ENCODE measurements around the gene CYLD.

Gene CYLD

DNA sequence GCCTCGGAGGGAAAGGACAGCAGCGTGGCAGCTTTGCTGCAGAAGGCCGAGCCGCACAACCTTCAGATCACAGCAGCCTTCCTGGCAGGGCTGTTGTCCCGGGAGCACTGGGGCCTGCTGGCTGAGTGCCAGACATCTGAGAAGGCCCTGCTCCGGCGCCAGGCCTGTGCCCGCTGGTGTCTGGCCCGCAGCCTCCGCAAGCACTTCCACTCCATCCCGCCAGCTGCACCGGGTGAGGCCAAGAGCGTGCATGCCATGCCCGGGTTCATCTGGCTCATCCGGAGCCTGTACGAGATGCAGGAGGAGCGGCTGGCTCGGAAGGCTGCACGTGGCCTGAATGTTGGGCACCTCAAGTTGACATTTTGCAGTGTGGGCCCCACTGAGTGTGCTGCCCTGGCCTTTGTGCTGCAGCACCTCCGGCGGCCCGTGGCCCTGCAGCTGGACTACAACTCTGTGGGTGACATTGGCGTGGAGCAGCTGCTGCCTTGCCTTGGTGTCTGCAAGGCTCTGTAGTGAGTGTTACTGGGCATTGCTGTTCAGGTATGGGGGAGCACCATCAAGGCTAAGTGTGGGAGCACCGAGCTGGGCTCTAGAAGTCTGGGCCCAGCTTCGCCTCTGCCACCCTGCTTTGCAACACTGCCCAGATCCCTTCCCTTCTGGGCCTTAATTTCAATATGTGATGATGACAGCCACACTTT is 29.9 kb upstream of the CYLD start:
- DNase-seq (ENCODE audit: low spot score) = no peak

DNA sequence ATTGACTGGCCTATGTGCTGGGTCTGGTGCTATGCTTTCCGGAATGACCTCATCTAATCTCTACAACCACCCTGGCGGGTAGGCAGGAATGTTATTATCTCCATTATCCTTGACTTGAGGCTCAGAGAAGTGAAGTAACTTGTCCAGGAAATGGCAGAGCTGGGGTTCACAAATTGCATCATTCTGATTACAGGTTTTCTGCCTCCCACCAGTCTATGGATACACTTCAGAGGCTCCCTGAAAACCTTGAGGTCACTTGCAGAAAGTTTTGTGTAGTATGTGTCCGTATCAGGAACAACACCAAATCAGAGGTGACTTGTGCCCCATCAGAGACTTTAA is 29.4 kb upstream of the CYLD start:
- DNase-seq (ENCODE audit: low spot score) = no peak

GRCh38 chr16:50712956-50713355 is 28.9 kb upstream of the CYLD start:
- no peak for DNase-seq (ENCODE audit: low spot score)

DNA sequence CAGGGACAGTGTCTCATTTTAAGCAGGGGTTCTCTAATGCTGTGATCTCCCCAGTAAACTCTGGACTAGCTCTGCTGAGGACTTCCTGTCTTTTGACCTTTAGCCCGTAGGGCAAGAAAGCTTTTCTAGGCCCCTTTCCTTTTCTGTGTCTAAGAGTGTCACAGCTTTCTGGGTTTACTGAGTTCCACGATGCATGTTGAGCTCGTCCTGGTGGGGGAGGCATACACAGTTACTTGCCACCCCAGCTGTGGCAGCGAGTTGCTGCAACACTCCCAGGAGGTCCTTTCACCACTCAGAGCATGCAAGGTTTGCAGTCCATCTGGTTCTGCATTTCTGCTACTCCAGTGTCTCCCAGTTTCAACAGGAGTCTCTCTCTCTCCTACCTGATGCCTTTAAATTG is 24.8 kb upstream of the CYLD start:
- DNase-seq (ENCODE audit: low spot score) = no peak

DNA sequence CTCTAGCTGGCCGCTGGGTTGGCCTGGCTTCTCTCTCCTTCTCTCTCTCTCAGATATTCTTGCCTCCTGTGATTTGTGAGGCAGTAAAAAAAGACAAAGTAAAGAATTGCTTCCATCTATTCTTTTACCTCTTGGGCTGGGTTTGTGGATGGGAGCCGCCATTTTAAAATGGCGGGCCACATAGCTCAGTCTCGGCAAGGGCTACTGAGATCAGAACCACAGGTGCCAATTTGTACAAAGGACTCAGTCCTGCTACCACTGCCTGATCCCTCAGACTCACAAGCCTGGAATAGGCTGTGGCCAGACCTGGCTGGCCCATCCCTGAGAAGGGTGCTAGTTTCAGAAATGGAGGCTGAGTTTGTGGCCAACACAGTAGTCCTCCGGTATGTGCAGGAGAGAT is 24.4 kb upstream of the CYLD start:
- no peak for DNase-seq (ENCODE audit: low spot score)

- peak; percentile 60 for DNase-seq (ENCODE audit: low spot score)
Measured at GRCh38 chr16:50718061-50718760, 23.7 kb upstream of the CYLD start.

GRCh38 chr16:50718761-50719400 is 23.0 kb upstream of the CYLD start:
- no peak for DNase-seq (ENCODE audit: low spot score)

- no peak for DNase-seq (ENCODE audit: low spot score)
Measured at GRCh38 chr16:50719401-50720337, 22.2 kb upstream of the CYLD start.

- no peak for DNase-seq (ENCODE audit: low spot score)
Measured at GRCh38 chr16:50721549-50722404, 20.1 kb upstream of the CYLD start.

DNA sequence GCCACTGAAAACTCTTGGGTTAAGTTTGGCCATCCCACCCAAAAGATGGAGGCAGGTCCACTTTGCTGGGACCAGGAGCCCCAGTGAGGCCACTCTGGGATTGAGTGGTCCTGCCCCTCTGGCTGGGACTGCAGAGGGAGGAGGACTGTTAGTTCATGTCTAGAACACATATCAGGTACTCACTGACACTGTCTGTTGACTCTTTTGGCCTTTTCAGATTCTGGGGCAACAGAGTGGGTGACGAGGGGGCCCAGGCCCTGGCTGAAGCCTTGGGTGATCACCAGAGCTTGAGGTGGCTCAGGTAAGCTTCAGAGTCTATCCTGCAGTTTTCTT is 19.5 kb upstream of the CYLD start:
- no peak for DNase-seq (ENCODE audit: low spot score)

DNA sequence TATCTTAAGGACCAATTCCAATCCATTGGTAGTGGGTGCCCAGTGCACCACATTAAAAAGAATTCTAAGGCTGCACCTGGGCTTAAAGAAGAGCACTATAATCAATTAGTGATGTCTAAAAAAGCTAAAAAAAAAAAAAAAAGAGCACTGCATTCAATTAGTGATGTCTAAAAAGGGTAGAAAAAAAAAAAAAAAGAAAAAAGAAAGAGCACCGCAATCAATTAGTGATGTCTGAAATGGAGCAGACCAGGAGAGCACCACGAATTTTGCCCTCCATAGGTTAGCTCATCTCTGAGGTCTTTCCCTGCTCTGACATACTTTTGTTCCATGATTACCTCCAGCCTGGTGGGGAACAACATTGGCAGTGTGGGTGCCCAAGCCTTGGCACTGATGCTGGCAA is 18.9 kb upstream of the CYLD start:
- DNase-seq (ENCODE audit: low spot score) = no peak

- DNase-seq (ENCODE audit: low spot score) = no peak
Measured at GRCh38 chr16:50724306-50724705, 17.6 kb upstream of the CYLD start.

DNA sequence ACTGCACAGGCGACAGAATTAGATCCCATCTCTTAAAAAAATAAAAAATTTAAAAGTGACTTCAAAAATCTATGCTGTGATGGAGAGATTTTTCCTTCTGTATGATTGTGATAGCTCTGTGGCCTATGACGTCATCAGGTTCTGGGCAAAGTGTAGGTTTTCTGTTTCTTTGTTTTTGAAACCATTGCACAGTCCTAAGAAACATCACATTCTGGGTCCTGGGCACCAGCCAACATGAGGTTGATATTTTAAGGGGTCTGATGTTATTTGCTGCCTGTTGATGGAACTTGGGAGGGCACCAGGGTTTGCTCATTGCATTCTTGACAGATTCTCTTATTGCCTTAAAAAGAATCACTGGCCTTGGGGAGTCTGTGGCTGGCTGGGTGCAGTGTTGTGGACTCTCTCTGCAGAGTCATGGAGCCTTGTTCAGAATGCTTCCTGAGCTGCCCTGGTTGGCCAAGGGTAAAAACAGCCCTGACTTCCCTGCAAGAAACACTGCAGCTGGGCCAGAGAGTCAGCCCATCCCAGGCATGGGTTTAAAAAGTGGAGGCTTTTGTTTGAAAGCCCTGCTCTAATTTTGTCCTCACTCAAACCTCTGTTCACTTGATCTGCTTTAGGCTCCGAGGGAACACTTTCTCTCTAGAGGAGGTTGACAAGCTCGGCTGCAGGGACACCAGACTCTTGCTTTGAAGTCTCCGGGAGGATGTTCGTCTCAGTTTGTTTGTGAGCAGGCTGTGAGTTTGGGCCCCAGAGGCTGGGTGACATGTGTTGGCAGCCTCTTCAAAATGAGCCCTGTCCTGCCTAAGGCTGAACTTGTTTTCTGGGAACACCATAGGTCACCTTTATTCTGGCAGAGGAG is 10.5 kb upstream of the CYLD start:
- no peak for DNase-seq (ENCODE audit: low spot score)

- no peak for DNase-seq (ENCODE audit: low spot score)
Measured at GRCh38 chr16:50731989-50732832, 9.7 kb upstream of the CYLD start.

GRCh38 chr16:50733468-50733867 is 8.4 kb upstream of the CYLD start:
- no peak for DNase-seq (ENCODE audit: low spot score)

DNA sequence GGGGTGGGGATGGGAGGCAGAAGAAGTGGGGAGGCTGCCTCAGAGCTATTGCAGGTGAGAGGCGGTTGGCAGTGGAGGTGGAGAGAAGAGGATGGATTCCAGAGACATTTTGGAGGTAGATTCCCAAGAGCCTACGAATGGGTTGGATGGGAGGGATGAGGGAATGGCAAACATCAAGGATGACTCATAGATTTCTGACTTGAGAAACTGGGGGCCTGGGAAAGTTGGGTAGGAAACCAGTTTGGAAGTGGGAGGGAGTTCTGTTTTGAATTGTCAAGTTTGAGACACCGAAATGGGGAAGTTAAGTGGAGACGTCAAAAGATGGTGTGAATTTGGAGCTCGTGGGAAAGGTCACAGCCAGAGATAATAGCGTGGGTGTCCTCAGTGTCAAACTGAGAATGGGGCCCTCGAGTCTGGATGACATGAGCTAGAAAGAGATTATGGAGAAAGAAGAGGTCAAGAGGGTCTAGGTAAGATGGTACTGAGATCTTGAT is 6.2 kb upstream of the CYLD start:
- DNase-seq (ENCODE audit: low spot score) = no peak

GRCh38 chr16:50736448-50736847 is 5.4 kb upstream of the CYLD start:
- no peak for DNase-seq (ENCODE audit: low spot score)

- DNase-seq (ENCODE audit: low spot score) = peak; percentile 57
Measured at GRCh38 chr16:50737420-50737959, 4.4 kb upstream of the CYLD start.

DNA sequence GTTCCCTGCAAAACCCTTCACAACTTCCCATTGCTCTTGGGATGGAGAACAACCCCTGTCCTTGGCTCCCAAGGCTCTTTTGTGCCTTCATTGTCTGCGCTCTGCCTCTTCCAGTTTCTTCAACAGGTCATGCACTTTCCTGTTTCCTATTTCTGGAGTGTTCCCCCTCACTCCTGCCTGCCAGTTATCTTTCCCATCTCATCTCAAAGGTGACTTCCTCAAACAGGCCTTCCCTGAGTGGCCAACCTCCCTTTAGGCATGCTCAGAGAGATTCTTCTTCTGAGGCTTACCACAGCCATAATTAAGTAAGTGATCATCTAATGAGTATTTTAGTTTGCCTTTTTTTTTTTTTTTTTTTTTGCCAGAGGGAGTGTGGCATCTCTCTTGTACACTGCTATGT is 2.9 kb upstream of the CYLD start:
- no peak for DNase-seq (ENCODE audit: low spot score)
